KOPT-K1 (cell line): ENCODE results near the gene ADRA2A.

Experiments
- H3K27ac ChIP-seq: fragments of 200-600 bp; sonication (generic); 2 replicates; pipeline ENCODE4 v1.5.1; 2016; ENCODE audit warnings: antibody characterized with exemption, mild to moderate bottlenecking, low read depth, low read length; ENCODE audit not compliant: poor library complexity, severe bottlenecking
- H3K36me3 ChIP-seq: fragments of 200-600 bp; sonication (generic); 2 replicates; pipeline ENCODE4 v1.5.1; 2017; ENCODE audit warnings: antibody characterized with exemption, mild to moderate bottlenecking, low read length, moderate library complexity; ENCODE audit not compliant: insufficient read depth
- H3K9me3 ChIP-seq: fragments of 200-600 bp; sonication (generic); 2 replicates; pipeline ENCODE4 v1.5.1; 2017; ENCODE audit warnings: antibody characterized with exemption, low read length, mild to moderate bottlenecking; ENCODE audit not compliant: insufficient read depth, poor library complexity, severe bottlenecking

The ADRA2A gene

GRCh38 chr10:111076682-111077478, at the start of gene ADRA2A:
Gene ADRA2A (plus strand): TSS chr10:111077029. CDS start chr10:111077997, 968 bp downstream.
- peaks cover 33% of the 10 kb centered on the region for H3K9me3 ChIP-seq
- H3K27ac ChIP-seq = no peak within 1 kb of the TSS
- no peaks in the 10 kb centered on the region for H3K36me3 ChIP-seq

- peaks cover 16% of the 10 kb centered on the region for H3K9me3 ChIP-seq
- no peak overlapping the region for H3K27ac ChIP-seq
- no peaks in the 10 kb centered on the region for H3K36me3 ChIP-seq
Measured at GRCh38 chr10:111030042-111030750, 46.6 kb upstream of the ADRA2A start.

- Histone ChIP-seq H3K27ac (no peak overlapping the region), H3K9me3 (peaks cover 30% of the 10 kb centered on the region), H3K36me3 (no peaks in the 10 kb centered on the region)
Measured at GRCh38 chr10:111034598-111035310, 42.1 kb upstream of the ADRA2A start.

- Histone ChIP-seq H3K9me3 (peaks cover 38% of the 10 kb centered on the region), H3K27ac (no peak overlapping the region), H3K36me3 (no peaks in the 10 kb centered on the region)
Measured at GRCh38 chr10:111035542-111035941, 41.3 kb upstream of the ADRA2A start.

- no peaks in the 10 kb centered on the region for H3K36me3 ChIP-seq
- H3K9me3 ChIP-seq = peaks cover 37% of the 10 kb centered on the region
- no peak overlapping the region for H3K27ac ChIP-seq
Measured at GRCh38 chr10:111037858-111038257, 39.0 kb upstream of the ADRA2A start.

- H3K36me3 ChIP-seq = no peaks in the 10 kb centered on the region
- no peak overlapping the region for H3K27ac ChIP-seq
- peaks cover 23% of the 10 kb centered on the region for H3K9me3 ChIP-seq
Measured at GRCh38 chr10:111039522-111039921, 37.3 kb upstream of the ADRA2A start.

- H3K36me3 ChIP-seq = no peaks in the 10 kb centered on the region
- H3K27ac ChIP-seq = no peak overlapping the region
- no peaks in the 10 kb centered on the region for H3K9me3 ChIP-seq
Measured at GRCh38 chr10:111057006-111057405, 19.8 kb upstream of the ADRA2A start.

GRCh38 chr10:111063471-111063870, 13.4 kb upstream of the ADRA2A start:
- no peaks in the 10 kb centered on the region for H3K9me3 ChIP-seq
- H3K27ac ChIP-seq = no peak overlapping the region
- no peaks in the 10 kb centered on the region for H3K36me3 ChIP-seq

GRCh38 chr10:111072232-111072631, 4.6 kb upstream of the ADRA2A start:
- no peaks in the 10 kb centered on the region for H3K36me3 ChIP-seq
- H3K9me3 ChIP-seq = peaks cover 20% of the 10 kb centered on the region

GRCh38 chr10:111075577-111076185, 1.1 kb upstream of the ADRA2A start:
- H3K36me3 ChIP-seq = no peaks in the 10 kb centered on the region
- H3K27ac ChIP-seq = no peak overlapping the region

More at GRCh38 chr10:111072232-111072631, 4.6 kb upstream of the ADRA2A start:
- H3K27ac ChIP-seq = no peak overlapping the region

GRCh38 chr10:111076191-111076681, 593 bp upstream of the ADRA2A start:
- Histone ChIP-seq H3K36me3 (no peaks in the 10 kb centered on the region), H3K9me3 (peaks cover 33% of the 10 kb centered on the region), H3K27ac (no peak overlapping the region)

More at GRCh38 chr10:111075577-111076185, 1.1 kb upstream of the ADRA2A start:
- H3K9me3 ChIP-seq = peaks cover 33% of the 10 kb centered on the region

GRCh38 chr10:111077479-111077784, 603 bp downstream of the ADRA2A start:
- H3K9me3 ChIP-seq = peaks cover 33% of the 10 kb centered on the region
- no peaks in the 10 kb centered on the region for H3K36me3 ChIP-seq
- H3K27ac ChIP-seq = no peak overlapping the region

- Histone ChIP-seq H3K9me3 (peaks cover 33% of the 10 kb centered on the region), H3K36me3 (no peaks in the 10 kb centered on the region), H3K27ac (no peak overlapping the region)
Measured at GRCh38 chr10:111077785-111078504, 1.1 kb downstream of the ADRA2A start.

GRCh38 chr10:111078505-111079185, 1.8 kb downstream of the ADRA2A start:
- Histone ChIP-seq H3K36me3 (no peaks in the 10 kb centered on the region), H3K9me3 (peaks cover 33% of the 10 kb centered on the region), H3K27ac (no peak overlapping the region)
